Body of pancreas (tissue), 4 donors: ENCODE results near the gene AGXT. TPM values are rescaled to one million over a fixed set of nuclear protein-coding genes. Genes with fewer than 3 reads are reported as not detected.

ENCODE experiments used
- ATAC-seq: fragments of 150-250 bp; one replicate; pipeline ENCODE4 v1.9.1; 2016
- DNase-seq, 4 donors: peaks; one replicate each; pipeline ENCODE4 v3.0.0-alpha.2; 2019
- H3K27ac ChIP-seq, 4 donors: fragments of 200-600 bp; sonication (generic); 1 replicate in 3 of 4; 2 replicates in 1 of 4; pipeline versions ENCODE4 v1.5.1 to v1.6.1; 2016 to 2019; ENCODE audit warnings: mild to moderate bottlenecking in 1 of 4, mixed read lengths in 1 of 4, moderate library complexity in 1 of 4
- H3K27me3 ChIP-seq, 2 donors: fragments of 200-600 bp; sonication (generic); one replicate each; pipeline ENCODE4 v1.6.0; 2016; ENCODE audit warnings: mild to moderate bottlenecking in 1 of 2
- H3K36me3 ChIP-seq, 2 donors: fragments of 200-600 bp; sonication (generic); replicated peaks in 1 of 2; 2 replicates each; pipeline ENCODE4 v1.5.1; 2016; ENCODE audit warnings: low read depth in 2 of 2; ENCODE audit not compliant: insufficient read depth in 1 of 2
- H3K4me1 ChIP-seq: fragments of 200-600 bp; sonication (generic); one replicate; pipeline ENCODE4 v1.6.0; 2016
- H3K4me3 ChIP-seq, 2 donors: fragments of 200-600 bp; sonication (generic); 1 replicate in 1 of 2; 2 replicates in 1 of 2; pipeline ENCODE4 v1.5.1; 2016 to 2019
- H3K9me3 ChIP-seq, 3 donors: fragments of 200-600 bp; sonication (generic); 1 replicate in 2 of 3; 2 replicates in 1 of 3; pipeline ENCODE4 v1.5.1; 2016
- POLR2A ChIP-seq, 3 donors: fragments of 450-650 bp; IDR thresholded peaks; one replicate each; pipeline ENCODE4 v1.6.1; 2016; ENCODE audit warnings: antibody characterized with exemption in 3 of 3, mild to moderate bottlenecking in 2 of 3
- WGBS, 2 donors: methylation state at CpG; one replicate each; pipeline ENCODE4 v1.1.5; 2017; 5-methylcytosine and 5-hydroxymethylcytosine counted together
- intact Hi-C: fragments of 100-400 bp; cut with DNase I; formaldehyde crosslinking; loops from one replicate; pipeline ENCODE4 v1.15.1; 2023
- total RNA-seq, 2 donors: library from RNA; depleted of rRNA; stranded (reverse); fragments of >200 nt; gene quantifications; one replicate each; pipeline ENCODE4 v1.1.0, GENCODE V29; 2016
- TF ChIP-seq, protein P1 (sequence below), 7 experiments: fragments of 450-650 bp in 4 of 7; fragments of 200-600 bp in 3 of 7; sonication (generic) in 3 of 7; IDR thresholded peaks; one replicate each; pipeline ENCODE4 v1.5.1; 2016 to 2019; ENCODE audit warnings: antibody characterized with exemption in 7 of 7

The AGXT gene
- total RNA-seq, 2 donors from 2014 or later = 1.6 TPM; not detected in 1

DNA sequence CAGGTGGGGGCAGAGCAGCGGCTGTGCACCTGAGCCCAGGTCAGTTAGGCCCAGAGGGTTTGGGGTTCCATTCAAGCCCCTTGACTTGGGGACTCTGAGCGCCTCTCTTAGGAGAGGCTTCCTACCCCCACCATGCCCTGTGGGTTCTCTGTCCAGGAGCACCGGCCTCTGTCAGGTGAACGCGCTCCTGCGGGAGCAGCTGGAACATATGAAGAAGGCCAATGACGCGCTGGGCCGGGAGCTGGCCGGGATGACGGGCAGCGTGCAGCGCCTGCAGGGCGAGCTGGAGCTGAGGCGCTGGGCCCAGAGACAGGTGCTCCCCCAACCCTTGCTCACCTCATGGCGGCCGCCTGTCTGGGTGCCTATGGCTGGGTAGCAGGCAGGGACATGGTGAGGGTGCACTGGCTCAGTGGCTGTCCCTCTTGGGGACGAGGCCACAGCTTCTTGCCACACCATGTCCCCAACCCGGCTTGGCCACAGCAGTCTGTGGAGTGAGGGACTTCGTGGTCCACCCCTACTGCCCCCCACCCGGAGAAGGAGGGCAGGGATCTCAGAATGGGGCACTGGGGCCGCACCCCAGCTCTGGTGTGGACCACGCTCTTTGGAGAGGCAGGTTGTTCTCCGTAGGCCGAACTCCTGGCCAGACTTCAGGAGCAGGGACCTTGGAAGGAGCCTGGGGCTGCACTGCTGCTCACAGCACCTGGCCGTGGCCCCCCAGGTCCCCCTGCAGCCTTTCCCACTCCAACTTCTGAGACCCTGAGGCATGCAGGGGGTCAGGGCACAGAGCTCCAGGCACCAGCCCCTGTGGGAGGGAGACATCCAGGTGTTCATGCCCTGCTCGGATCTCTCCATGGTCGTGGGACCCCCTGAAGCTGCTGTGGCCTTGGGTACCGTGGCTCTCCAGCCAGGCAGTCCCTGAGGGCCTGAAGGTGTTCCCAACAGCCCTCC, 57.2 kb downstream of the AGXT start:
- H3K36me3 ChIP-seq = no peaks in the 10 kb centered on the region
- WGBS, 2 donors = 84 to 88% methylated on average over 7 to 25 of the region's 29 CpGs
- H3K27ac ChIP-seq = no peak overlapping the region
- H3K4me1 ChIP-seq = peaks cover 3% of the 10 kb centered on the region
- ATAC-seq (no peak), DNase-seq (peak; percentile 1 to 11 (median 7))
- H3K27me3 ChIP-seq = no peaks in the 10 kb centered on the region
- TF ChIP-seq POLR2A (IDR thresholded peaks at IDR 0.05) = no peak
- TF ChIP-seq, protein P1, sequence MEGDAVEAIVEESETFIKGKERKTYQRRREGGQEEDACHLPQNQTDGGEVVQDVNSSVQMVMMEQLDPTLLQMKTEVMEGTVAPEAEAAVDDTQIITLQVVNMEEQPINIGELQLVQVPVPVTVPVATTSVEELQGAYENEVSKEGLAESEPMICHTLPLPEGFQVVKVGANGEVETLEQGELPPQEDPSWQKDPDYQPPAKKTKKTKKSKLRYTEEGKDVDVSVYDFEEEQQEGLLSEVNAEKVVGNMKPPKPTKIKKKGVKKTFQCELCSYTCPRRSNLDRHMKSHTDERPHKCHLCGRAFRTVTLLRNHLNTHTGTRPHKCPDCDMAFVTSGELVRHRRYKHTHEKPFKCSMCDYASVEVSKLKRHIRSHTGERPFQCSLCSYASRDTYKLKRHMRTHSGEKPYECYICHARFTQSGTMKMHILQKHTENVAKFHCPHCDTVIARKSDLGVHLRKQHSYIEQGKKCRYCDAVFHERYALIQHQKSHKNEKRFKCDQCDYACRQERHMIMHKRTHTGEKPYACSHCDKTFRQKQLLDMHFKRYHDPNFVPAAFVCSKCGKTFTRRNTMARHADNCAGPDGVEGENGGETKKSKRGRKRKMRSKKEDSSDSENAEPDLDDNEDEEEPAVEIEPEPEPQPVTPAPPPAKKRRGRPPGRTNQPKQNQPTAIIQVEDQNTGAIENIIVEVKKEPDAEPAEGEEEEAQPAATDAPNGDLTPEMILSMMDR (IDR thresholded peaks at IDR 0.05) = no peak
- intact Hi-C loops = no loop called here
- no peaks in the 10 kb centered on the region for H3K9me3 ChIP-seq
- no peak overlapping the region for H3K4me3 ChIP-seq

DNA sequence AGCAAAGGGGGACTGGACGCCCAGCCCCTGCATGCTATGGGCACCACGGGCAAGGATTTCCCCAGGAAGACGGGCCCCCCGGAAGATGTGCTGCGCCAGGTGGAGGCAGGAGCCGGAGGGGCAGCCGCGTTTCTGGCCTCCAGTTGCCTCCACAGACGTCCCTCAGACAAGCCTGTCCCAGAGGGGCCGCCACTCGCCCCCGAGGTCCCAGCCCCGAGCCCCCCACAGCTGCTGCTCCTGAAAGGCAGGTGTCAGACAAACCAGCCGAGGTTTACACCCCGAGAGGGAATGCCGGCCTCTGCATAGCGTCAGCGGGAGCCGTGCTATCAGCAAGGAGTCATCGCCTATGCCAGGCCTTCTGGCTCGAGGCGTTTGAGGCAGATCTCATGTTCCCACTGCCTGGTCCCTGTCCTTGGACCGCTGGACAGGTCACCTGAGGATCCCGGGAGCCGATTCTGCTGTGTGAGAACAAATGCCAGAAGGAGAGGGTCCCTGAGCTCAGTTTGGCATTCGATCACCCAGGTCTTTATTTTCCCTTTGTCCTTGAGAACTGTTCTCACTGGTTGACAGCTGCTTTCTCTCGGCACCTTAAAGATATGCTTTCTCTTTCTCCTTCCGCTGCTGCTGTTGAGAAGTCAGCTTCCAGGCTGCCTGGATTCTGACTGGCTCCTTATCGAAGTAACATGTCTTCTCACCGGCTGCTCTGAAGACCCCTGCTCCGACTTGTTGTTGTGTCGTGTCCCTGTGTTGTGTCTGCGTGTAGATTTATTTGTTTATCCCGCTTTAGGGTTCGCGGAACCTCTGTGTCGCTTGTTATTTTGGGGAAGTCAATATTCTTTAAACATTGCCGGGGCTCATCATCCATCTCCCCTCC, 58.1 kb downstream of the AGXT start:
- peaks cover 3% of the 10 kb centered on the region for H3K4me1 ChIP-seq
- ATAC-seq = peak; percentile 73
- H3K4me3 ChIP-seq = no peak overlapping the region
- peak; percentile 25 to 49 (median 42) for DNase-seq
- intact Hi-C loops = no loop called here
- no peaks in the 10 kb centered on the region for H3K9me3 ChIP-seq
- H3K36me3 ChIP-seq = no peaks in the 10 kb centered on the region
- no peak overlapping the region for H3K27ac ChIP-seq
- TF ChIP-seq, protein P1 (IDR thresholded peaks at IDR 0.05) = no peak
- TF ChIP-seq POLR2A (IDR thresholded peaks at IDR 0.05) = no peak
- WGBS, 2 donors = 35 to 45% methylated on average over 19 to 38 of the region's 38 CpGs
- no peaks in the 10 kb centered on the region for H3K27me3 ChIP-seq

DNA sequence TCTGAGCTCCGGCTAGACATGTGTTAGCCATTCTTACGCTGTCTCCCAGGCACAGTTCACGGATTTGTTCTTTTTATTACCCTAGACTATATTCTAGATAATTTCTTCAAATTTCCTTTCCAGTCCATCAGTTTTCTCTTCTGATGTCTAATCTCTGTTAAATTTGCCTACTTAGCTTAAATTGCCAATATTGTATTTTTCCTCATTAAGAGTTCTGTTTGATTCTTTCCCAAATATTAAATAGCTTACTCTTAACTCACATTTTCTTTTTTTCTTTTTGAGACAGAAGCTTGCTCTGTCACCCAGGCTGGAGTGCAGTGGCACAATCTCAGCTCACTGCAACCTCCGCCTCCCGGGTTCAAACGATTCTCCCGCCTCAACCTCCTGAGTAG, 58.8 kb downstream of the AGXT start:
- Histone ChIP-seq H3K4me3 (no peak overlapping the region), H3K4me1 (peaks cover 3% of the 10 kb centered on the region), H3K9me3 (no peaks in the 10 kb centered on the region), H3K27me3 (no peaks in the 10 kb centered on the region), H3K36me3 (no peaks in the 10 kb centered on the region), H3K27ac (no peak overlapping the region)
- intact Hi-C loops = no loop called here
- ATAC-seq (no peak), DNase-seq (no peak)
- WGBS, 2 donors = 79 to 86% methylated on average over 7 of the region's 7 CpGs
- TF ChIP-seq, protein P1 (IDR thresholded peaks at IDR 0.05) = no peak
- no peak for TF ChIP-seq POLR2A (IDR thresholded peaks at IDR 0.05)

DNA sequence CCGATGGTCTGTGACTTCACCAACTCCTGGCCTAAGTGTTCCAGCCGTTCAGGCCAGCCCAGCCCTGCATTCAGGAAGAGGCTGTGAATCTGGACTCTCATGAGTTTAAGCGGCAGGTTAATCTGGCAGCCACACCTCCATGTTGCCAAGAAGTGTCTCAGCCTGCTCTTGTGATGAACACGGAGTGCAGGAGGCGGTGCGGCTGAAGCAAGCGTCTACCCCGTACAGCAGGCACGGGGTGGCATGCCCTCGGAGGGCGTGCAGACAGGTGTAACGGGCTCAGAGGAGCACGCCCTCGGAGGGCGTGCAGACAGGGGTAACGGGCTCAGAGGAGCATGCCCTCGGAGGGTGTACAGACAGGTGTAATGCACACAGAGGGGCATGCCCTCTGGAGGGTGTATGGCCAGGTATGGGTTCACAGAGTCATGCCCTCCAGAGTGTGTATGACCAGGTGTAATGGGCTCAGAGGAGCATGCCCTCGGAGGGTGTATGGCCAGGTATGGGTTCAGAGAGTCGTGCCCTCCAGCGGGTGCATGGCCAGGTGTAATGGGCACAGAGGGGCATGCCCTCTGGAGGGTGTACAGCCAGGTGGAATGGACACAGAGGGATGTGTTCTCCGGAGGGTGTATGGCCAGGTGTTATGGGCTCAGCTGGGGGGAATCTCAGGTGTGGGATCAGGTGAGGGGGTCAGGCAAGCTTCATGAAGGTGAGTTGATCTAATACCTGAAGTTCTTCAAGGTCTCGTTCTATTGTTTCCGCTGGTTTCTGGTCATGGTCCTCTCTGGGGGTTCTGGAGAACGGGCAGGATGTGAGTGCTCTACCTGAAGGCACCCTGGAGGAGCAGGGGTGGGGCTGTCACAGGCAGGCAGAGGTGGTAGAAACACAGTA, 60.1 kb downstream of the AGXT start:
- TF ChIP-seq, protein P1 (IDR thresholded peaks at IDR 0.05) = no peak
- TF ChIP-seq POLR2A (IDR thresholded peaks at IDR 0.05) = no peak
- WGBS, 2 donors = 86% methylated on average over 15 to 24 of the region's 24 CpGs
- ATAC-seq (no peak), DNase-seq (peak in 2 of 4 donors; percentile 7 to 9)
- H3K9me3 ChIP-seq = no peaks in the 10 kb centered on the region
- no peak overlapping the region for H3K27ac ChIP-seq
- H3K4me3 ChIP-seq = no peak overlapping the region
- H3K27me3 ChIP-seq = no peaks in the 10 kb centered on the region
- intact Hi-C loops = no loop called here
- no peaks in the 10 kb centered on the region for H3K36me3 ChIP-seq
- H3K4me1 ChIP-seq = peaks cover 3% of the 10 kb centered on the region
